Endodermal cell (in vitro differentiated cells): ENCODE measurements around the gene PPP2R2B. TPM values are rescaled to one million over a fixed set of nuclear protein-coding genes. Genes with fewer than 3 reads are reported as not detected.

Experiments
- DNase-seq: peaks from one replicate; pipeline ENCODE4 v3.0.0-alpha.2; 2017
- H3K27ac ChIP-seq: 2 replicates; pipeline ENCODE4 v1.5.1; 2013; ENCODE audit warnings: mild to moderate bottlenecking, low read depth, low read length, moderate library complexity
- H3K27me3 ChIP-seq: 2 replicates; pipeline ENCODE4 v1.6.1; 2013; ENCODE audit warnings: mild to moderate bottlenecking, low read length, moderate library complexity; ENCODE audit not compliant: insufficient read depth, control insufficient read depth, poor library complexity, severe bottlenecking
- H3K36me3 ChIP-seq: 2 replicates; pipeline ENCODE4 v1.7.0; 2013; ENCODE audit warnings: mild to moderate bottlenecking, low read length, moderate library complexity; ENCODE audit not compliant: control insufficient read depth, insufficient read depth
- H3K4me1 ChIP-seq: one replicate; pipeline ENCODE4 v1.7.0; 2013; ENCODE audit warnings: low read length; ENCODE audit not compliant: control insufficient read depth, insufficient read depth
- H3K4me3 ChIP-seq: 2 replicates; pipeline ENCODE4 v1.5.1; 2013; ENCODE audit warnings: mild to moderate bottlenecking, low read length, moderate library complexity
- H3K9ac ChIP-seq: 2 replicates; pipeline ENCODE4 v1.6.1; 2013; ENCODE audit warnings: mild to moderate bottlenecking, low read length, moderate library complexity; ENCODE audit not compliant: poor library complexity, severe bottlenecking; ENCODE audit errors: extremely low read depth
- H3K9me3 ChIP-seq: 2 replicates; pipeline ENCODE4 v1.6.1; 2013; ENCODE audit warnings: mild to moderate bottlenecking, low read length, moderate library complexity; ENCODE audit not compliant: control insufficient read depth
- H3K27ac Mint-ChIP-seq: 2 replicates; pipeline ENCODE4 v1.8.0; 2020; ENCODE audit warnings: mixed read lengths
- H3K27me3 Mint-ChIP-seq: 2 replicates; pipeline ENCODE4 v1.8.0; 2021; ENCODE audit warnings: mild to moderate bottlenecking, mixed read lengths; ENCODE audit not compliant: insufficient read depth
- H3K36me3 Mint-ChIP-seq: 2 replicates; pipeline ENCODE4 v1.8.0; 2020; ENCODE audit warnings: low read depth, mixed read lengths
- H3K4me1 Mint-ChIP-seq: 2 replicates; pipeline ENCODE4 v1.8.0; 2020; ENCODE audit warnings: mixed read lengths
- H3K4me3 Mint-ChIP-seq: 2 replicates; pipeline ENCODE4 v1.8.0; 2020; ENCODE audit warnings: mild to moderate bottlenecking, moderate library complexity, mixed read lengths
- H3K9me3 Mint-ChIP-seq: 2 replicates; pipeline ENCODE4 v1.8.0; 2020; ENCODE audit warnings: mild to moderate bottlenecking, mixed read lengths
- CTCF ChIP-seq: fragments of 200-600 bp; sonication (generic); conservative IDR thresholded peaks from 2 replicates; pipeline ENCODE4 v1.5.0; 2021; ENCODE audit warnings: antibody characterized with exemption, mild to moderate bottlenecking
- WGBS, 2 experiments: methylation state at CpG; one replicate each; pipeline versions ENCODE4 v1.1.5 to v1.1.7; 2013; ENCODE audit warnings: missing lambda C conversion rate in 2 of 2, mixed read lengths in 1 of 2; ENCODE audit not compliant: insufficient coverage in 1 of 2, insufficient read length in 1 of 2; 5-methylcytosine and 5-hydroxymethylcytosine counted together
- total RNA-seq, 2 donors: library from RNA; stranded (reverse); fragmentation: NEBNext Ultra II Directional in 1 of 2; extraction: Animal tissue kit (Norgen Biotek cat#: 25700) in 1 of 2; gene quantifications; 2 replicates in 1 of 2; 3 replicates in 1 of 2; pipeline ENCODE4 v1.2.1, GENCODE V29; 2021

The PPP2R2B gene
- total RNA-seq, 2 donors from 2014 or later, result 3.3 to 8.0 TPM

GRCh38 chr5:146584750-146585149 lies 293.8 kb downstream of the PPP2R2B start:
- H3K4me3 ChIP-seq, result no peak overlapping the region
- WGBS, 2 experiments, result 91 to 100% methylated on average over 1 to 2 of the region's 2 CpGs
- H3K9ac ChIP-seq, result no peak overlapping the region
- no peaks in the 10 kb centered on the region for H3K27me3 ChIP-seq
- TF ChIP-seq CTCF, result no peak
- Mint-ChIP-seq H3K9me3 (no peaks in the 10 kb centered on the region), H3K36me3 (no peaks in the 10 kb centered on the region), H3K4me3 (no peak overlapping the region), H3K27ac (no peak overlapping the region), H3K27me3 (peaks cover 9% of the 10 kb centered on the region), H3K4me1 (no peaks in the 10 kb centered on the region)
- H3K36me3 ChIP-seq, result no peaks in the 10 kb centered on the region
- no peaks in the 10 kb centered on the region for H3K9me3 ChIP-seq
- DNase-seq, result no peak
- H3K4me1 ChIP-seq, result no peaks in the 10 kb centered on the region
- H3K27ac ChIP-seq, result no peak overlapping the region

- peaks cover under 1% of the 10 kb centered on the region for H3K9me3 ChIP-seq
- Mint-ChIP-seq H3K27ac (no peak overlapping the region), H3K27me3 (peaks cover 9% of the 10 kb centered on the region), H3K36me3 (no peaks in the 10 kb centered on the region), H3K9me3 (peaks cover under 1% of the 10 kb centered on the region), H3K4me3 (no peak overlapping the region), H3K4me1 (no peaks in the 10 kb centered on the region)
- no peak for TF ChIP-seq CTCF
- H3K4me3 ChIP-seq, result no peak overlapping the region
- no peak overlapping the region for H3K9ac ChIP-seq
- H3K27ac ChIP-seq, result no peak overlapping the region
- no peak for DNase-seq
- H3K27me3 ChIP-seq, result no peaks in the 10 kb centered on the region
- H3K36me3 ChIP-seq, result no peaks in the 10 kb centered on the region
- no peaks in the 10 kb centered on the region for H3K4me1 ChIP-seq
Measured at GRCh38 chr5:146582051-146582596, 296.4 kb downstream of the PPP2R2B start.

GRCh38 chr5:146580237-146580636 lies 298.3 kb downstream of the PPP2R2B start:
- Mint-ChIP-seq H3K4me1 (no peaks in the 10 kb centered on the region), H3K4me3 (no peak overlapping the region), H3K36me3 (no peaks in the 10 kb centered on the region), H3K27ac (no peak overlapping the region), H3K27me3 (peaks cover 9% of the 10 kb centered on the region), H3K9me3 (peaks cover 19% of the 10 kb centered on the region)
- no peak for TF ChIP-seq CTCF
- WGBS, 2 experiments, result 92 to 100% methylated on average over 3 of the region's 3 CpGs
- Histone ChIP-seq H3K4me3 (no peak overlapping the region), H3K4me1 (no peaks in the 10 kb centered on the region), H3K36me3 (no peaks in the 10 kb centered on the region), H3K9me3 (peaks cover 19% of the 10 kb centered on the region), H3K9ac (no peak overlapping the region), H3K27ac (no peak overlapping the region), H3K27me3 (no peaks in the 10 kb centered on the region)
- no peak for DNase-seq
